Stomach (tissue), 9 donors: ENCODE data around the gene CRACR2B. TPM values are rescaled to one million over a fixed set of nuclear protein-coding genes. Genes with fewer than 3 reads are reported as not detected.
A peak's percentile ranks its signal among the peaks of the same experiment; 100 is the strongest.

Experiments
- DNase-seq, 2 donors: peaks; one replicate each; pipeline versions ENCODE4 v3.0.0 to v3.0.0-alpha.2; 2013 to 2019
- H3K27ac ChIP-seq, 5 donors: fragments of 200-600 bp in 4 of 5; sonication (generic) in 4 of 5; one replicate each; pipeline ENCODE4 v1.5.1; 2013 to 2019; ENCODE audit warnings: mild to moderate bottlenecking in 1 of 5, moderate library complexity in 1 of 5
- H3K27me3 ChIP-seq, 3 donors: fragments of 200-600 bp; sonication (generic); one replicate each; pipeline ENCODE4 v1.5.1; 2017 to 2019; ENCODE audit warnings: mixed run types in 1 of 3
- H3K36me3 ChIP-seq, 4 donors: fragments of 200-600 bp; sonication (generic); 1 replicate in 3 of 4; 2 replicates in 1 of 4; pipeline ENCODE4 v1.5.1; 2016 to 2019
- H3K4me1 ChIP-seq, 4 donors: fragments of 200-600 bp; sonication (generic); one replicate each; pipeline ENCODE4 v1.5.1; 2016 to 2019
- H3K4me3 ChIP-seq, 4 donors: fragments of 200-600 bp; sonication (generic) in 3 of 4; one replicate each; pipeline ENCODE4 v1.5.1; 2016 to 2019; ENCODE audit warnings: mild to moderate bottlenecking in 1 of 4
- H3K9me3 ChIP-seq, 4 donors: fragments of 200-600 bp; sonication (generic); one replicate each; pipeline ENCODE4 v1.5.1; 2016 to 2019
- CTCF ChIP-seq, 7 experiments: fragments of 450-650 bp in 4 of 7; fragments of 200-600 bp in 3 of 7; sonication (generic) in 3 of 7; IDR thresholded peaks; one replicate each; pipeline ENCODE4 v1.5.1; 2016 to 2019; ENCODE audit warnings: antibody characterized with exemption in 7 of 7, control low read depth in 2 of 7, mild to moderate bottlenecking in 1 of 7
- EP300 ChIP-seq: sonication (generic); formaldehyde crosslinking; IDR thresholded peaks from one replicate; pipeline ENCODE4 v1.6.1; 2017; ENCODE audit warnings: antibody characterized with exemption
- POLR2A ChIP-seq, 4 donors: fragments of 450-650 bp; IDR thresholded peaks; one replicate each; pipeline ENCODE4 v1.6.1; 2016; ENCODE audit warnings: antibody characterized with exemption in 4 of 4, control low read depth in 2 of 4, mild to moderate bottlenecking in 1 of 4, moderate library complexity in 1 of 4
- POLR2AphosphoS5 ChIP-seq, 3 donors: sonication (generic); formaldehyde crosslinking; IDR thresholded peaks; one replicate each; pipeline ENCODE4 v1.6.1; 2016; ENCODE audit warnings: antibody characterized with exemption in 3 of 3
- WGBS, 5 donors: extraction: QIAGEN DNeasy Blood & Tissue Kit in 3 of 5; methylation state at CpG; one replicate each; pipeline versions ENCODE4 v1.1.5 to v1.1.7; 2013 to 2018; 5-methylcytosine and 5-hydroxymethylcytosine counted together
- intact Hi-C: fragments of 100-400 bp; cut with DNase I; formaldehyde crosslinking; loops from one replicate; pipeline ENCODE4 v1.15.1; 2023; ENCODE audit warnings: low total_unique reads
- polyA plus RNA-seq, 3 donors: library from polyadenylated mRNA; stranded (reverse); fragments of 200-250 nt; gene quantifications; one replicate each; pipeline ENCODE4 v1.2.3, GENCODE V29; 2013
- total RNA-seq, 5 donors: library from RNA; depleted of rRNA; stranded (reverse); fragments of >200 nt; gene quantifications; one replicate each; pipeline versions ENCODE4 v1.1.0 to v1.2.3, GENCODE V29; 2014 to 2016
- donor health status: healthy with polysubstance abuse.
- donor health status: Bipolar disorder and iron deficiency.
- donor health status: healthy.

Gene CRACR2B
- total and polyA plus RNA-seq, 8 donors, result 12.7 to 556 (median 126) TPM

- H3K4me3 ChIP-seq, result peak overlapping the region; percentile 83 to 98 (median 92)
- no peaks in the 10 kb centered on the region for H3K27me3 ChIP-seq
- TF ChIP-seq EP300, result no peak
- no peak for TF ChIP-seq POLR2A (IDR thresholded peaks at IDR 0.05)
- TF ChIP-seq POLR2AphosphoS5 (IDR thresholded peaks at IDR 0.05), result no peak
- TF ChIP-seq CTCF (IDR thresholded peaks at IDR 0.05), result no peak
- intact Hi-C loops, result no loop called here
- no peak for DNase-seq
- peaks cover 41 to 64% (median 58%) of the 10 kb centered on the region in 4 donors for H3K4me1 ChIP-seq
- peaks cover 22 to 26% (median 25%) of the 10 kb centered on the region in 4 donors for H3K36me3 ChIP-seq
- 25 to 47% (median 28%) methylated on average over 23 to 36 of the region's 36 CpGs for WGBS, 5 donors
- H3K9me3 ChIP-seq, result no peaks in the 10 kb centered on the region
- H3K27ac ChIP-seq, result peak overlapping the region; percentile 89 to 99 (median 98)
Observed at GRCh38 chr11:808427-809286, 19.1 kb upstream of the CRACR2B start.

GRCh38 chr11:809287-810039, 18.3 kb upstream of the CRACR2B start, which contains the start of gene RPLP2:
TSS of gene RPLP2 (plus strand) at chr11:809967. CDS start at chr11:810235, 268 bp downstream.
- 0 to 1% (median 1%) methylated on average over 1 to 81 of the region's 81 CpGs for WGBS, 5 donors
- intact Hi-C loops, result no loop called here

GRCh38 chr11:810040-810567, 17.6 kb upstream of the CRACR2B start:
- H3K27me3 ChIP-seq, result no peaks in the 10 kb centered on the region
- WGBS, 5 donors, result 0 to 1% (median 0%) methylated on average over 18 to 55 of the region's 55 CpGs
- intact Hi-C loops, result no loop called here
- H3K36me3 ChIP-seq, result peaks cover 23 to 40% (median 37%) of the 10 kb centered on the region in 4 donors
- TF ChIP-seq POLR2A (IDR thresholded peaks at IDR 0.05) (peak in 1 of 4 donors; percentile 42), EP300 (no peak), POLR2AphosphoS5 (IDR thresholded peaks at IDR 0.05) (no peak), CTCF (IDR thresholded peaks at IDR 0.05) (peak in 1 of 7 experiments; percentile 15)
- peak overlapping the region; percentile 89 to 99 (median 98) for H3K27ac ChIP-seq
- peaks cover 33 to 50% (median 44%) of the 10 kb centered on the region in 4 donors for H3K4me1 ChIP-seq
- H3K4me3 ChIP-seq, result peak overlapping the region; percentile 83 to 98 (median 92)
- no peaks in the 10 kb centered on the region for H3K9me3 ChIP-seq
- no peak for DNase-seq

More at GRCh38 chr11:809287-810039, 18.3 kb upstream of the CRACR2B start, which contains the start of gene RPLP2:
- Histone ChIP-seq H3K36me3 (peaks cover 23 to 34% (median 32%) of the 10 kb centered on the region in 4 donors), H3K9me3 (no peaks in the 10 kb centered on the region), H3K27me3 (no peaks in the 10 kb centered on the region), H3K27ac (peak within 1 kb of the TSS; percentile 89 to 99 (median 98)), H3K4me3 (peak within 1 kb of the TSS; percentile 83 to 98 (median 92)), H3K4me1 (peaks cover 37 to 56% (median 50%) of the 10 kb centered on the region in 4 donors)
- DNase-seq, result peak; percentile 99
- TF ChIP-seq CTCF (IDR thresholded peaks at IDR 0.05) (no peak), POLR2AphosphoS5 (IDR thresholded peaks at IDR 0.05) (peak; percentile 95 to 98 (median 98)), EP300 (peak; percentile 59), POLR2A (IDR thresholded peaks at IDR 0.05) (peak in 2 of 4 donors; percentile 55 to 85)
